NCI-H187 treated with DMSO at 0.1 percent for 48 hours (cell line): ENCODE data around the gene RASL10A.

Source experiments
- DNase-seq: peaks from one replicate; lab custom pipeline; 2025; lab: John Stamatoyannopoulos, UW

RASL10A gene

DNA sequence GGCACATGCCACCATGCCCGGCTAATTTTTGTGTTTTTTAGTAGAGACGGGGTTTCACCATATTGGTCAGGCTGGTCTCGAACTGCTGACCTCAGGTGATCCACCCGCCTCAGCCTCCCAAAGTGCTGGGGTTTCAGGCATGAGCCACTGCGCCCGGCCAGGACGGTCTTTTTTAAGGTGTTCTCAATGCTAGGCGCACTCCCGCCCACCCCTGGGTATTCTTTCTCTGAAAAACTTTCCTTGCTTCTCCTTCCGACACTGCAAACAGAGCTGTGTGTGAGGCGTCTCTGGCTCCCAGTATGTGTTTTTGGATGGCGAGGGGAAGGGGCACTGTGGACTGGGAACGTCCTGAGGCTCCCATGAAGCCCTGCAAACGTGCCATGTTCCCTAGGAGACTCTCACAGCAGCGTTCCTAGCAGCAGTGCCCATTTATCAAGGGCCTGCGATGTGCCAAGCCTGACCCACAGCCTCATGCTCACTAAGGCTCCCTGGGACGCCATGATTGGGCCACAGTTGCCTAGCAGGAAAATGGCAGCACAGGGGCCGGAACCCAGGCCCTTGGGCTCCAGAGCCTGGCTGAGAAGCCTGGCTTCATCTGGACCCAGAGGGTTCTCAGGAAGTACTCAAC, 2.4 kb upstream of the RASL10A start:
- no peak for DNase-seq

DNA sequence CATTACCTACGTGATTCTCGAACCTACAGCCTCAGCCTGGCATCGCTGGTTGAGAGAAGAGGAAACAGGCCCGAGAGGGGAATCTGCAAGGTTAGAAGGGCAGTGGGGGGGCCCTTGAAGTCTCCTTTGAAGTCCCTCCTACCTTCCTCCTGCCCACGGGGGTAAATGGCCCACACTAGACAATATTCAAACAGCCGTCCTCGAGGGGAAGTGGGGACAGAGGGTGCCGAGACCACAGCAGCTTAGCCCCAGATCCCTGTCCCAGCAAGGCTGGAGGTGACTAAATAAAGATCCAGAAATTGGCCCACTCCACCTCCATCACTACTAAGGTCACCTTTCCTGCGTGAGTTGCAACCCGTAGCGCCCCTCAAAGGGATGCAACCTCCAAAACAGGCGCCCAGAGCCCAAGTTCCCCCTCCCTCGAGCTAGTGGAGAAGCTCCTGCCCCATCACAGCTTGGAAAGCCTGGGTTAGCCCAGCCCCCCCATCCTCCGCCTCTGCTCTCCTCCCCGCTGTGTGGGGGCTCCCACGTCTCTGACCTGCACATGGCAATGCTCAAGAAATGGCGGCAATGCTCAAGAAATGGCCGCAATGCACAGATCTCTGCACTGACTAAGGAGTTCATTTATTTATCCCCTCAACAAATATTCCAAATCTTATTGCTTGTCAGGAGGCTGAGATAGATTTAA, 788 bp upstream of the RASL10A start:
- DNase-seq, result no peak

DNA sequence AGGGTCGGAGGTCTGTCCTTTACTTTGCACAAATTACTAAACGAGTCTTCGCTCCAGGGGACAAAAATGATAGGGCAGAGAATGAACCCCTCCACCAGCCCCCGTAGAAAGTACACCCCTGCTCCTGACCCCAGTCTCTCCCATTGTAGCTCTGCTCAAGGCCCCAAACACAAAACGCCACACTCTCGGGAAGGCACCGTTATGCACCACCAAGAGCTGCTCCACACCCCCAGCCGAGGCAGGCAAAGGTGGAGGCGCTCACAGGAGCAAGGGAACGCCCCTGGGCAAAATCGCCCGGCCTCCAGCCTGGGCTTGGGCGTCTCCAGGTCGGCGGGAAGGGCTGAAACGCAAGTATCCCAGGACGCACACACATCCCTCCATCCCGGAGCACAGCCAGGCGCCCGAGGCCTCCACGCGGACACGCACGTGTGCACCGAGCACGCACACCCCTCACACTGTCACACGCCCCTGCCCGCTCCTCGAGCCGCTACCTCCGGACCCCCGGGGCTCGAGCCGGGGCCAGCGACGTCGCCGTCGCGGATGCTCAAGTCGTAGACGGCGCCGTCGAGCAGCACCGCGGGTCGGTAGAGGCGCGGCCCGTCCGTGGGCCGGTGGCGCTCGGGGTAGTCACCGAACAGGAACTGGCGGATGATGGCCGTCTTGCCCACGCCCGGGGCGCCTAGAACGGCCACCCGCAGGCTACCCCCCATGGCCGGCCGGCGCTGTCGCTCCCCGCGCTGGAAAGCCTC, 786 bp downstream of the RASL10A start:
- DNase-seq, result no peak

DNA sequence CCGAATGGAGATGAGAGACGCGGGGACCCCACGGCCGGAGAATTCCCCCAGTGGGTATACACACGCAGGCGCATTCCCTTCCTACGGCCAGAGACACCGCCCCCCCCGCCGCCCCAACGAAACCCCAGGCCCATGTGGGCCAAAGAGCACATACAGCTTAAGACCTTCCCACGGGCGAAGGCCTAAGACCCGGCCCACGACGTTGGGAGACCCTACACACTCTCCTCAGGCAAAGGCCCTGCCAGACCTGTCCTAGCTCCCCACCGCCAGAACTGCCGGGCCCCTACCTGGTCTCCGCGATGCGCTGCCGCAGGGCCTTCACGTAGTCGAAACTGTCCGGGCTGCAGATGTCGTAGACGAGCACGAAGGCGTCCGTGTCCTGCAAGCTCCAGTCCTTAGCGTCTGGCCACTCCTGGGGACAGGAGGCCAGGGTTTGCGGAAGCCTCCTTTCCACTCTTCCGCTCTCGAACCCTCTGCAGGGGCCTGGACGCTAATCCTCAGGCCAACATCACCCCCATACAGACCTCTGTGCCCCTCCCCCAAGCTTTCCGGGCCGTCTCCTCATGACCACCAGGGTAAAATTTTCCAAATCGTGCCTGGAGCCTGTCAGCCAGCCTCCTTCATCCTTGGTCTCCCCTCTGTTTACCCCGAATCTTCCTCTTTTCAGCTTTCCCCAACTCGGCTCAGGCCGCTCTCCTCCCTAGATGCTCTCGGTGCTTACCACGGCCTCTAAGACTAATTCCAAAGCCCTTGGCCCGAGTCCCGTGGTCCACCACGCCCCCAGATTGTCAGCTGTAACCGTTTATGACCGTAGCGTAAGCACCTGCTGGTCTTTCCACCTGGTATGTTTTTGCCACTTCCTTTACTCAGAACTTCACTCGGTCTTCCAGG, 1.7 kb downstream of the RASL10A start:
- no peak for DNase-seq

DNA sequence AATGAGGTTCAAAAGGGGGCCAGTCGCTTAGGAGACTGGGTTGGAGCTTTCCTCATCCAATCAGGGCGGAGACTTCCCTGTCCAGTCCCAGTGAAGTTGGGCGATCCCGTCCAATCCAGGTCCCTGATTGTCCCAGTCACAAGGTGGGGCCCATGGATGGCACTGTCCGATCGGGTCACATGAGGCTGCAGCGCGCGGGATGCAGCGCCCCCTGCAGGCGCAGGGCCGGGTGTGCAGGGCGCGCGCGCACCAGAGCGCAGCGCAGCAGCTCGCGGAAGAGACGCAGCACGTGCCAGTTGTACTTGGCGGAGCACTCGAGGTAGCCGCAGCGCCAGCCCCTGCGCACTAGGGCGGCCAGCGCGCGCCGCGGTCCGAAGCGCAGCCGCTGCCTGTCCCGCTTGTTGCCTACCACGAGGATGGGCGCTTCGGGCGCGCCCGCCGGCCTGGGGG, 2.3 kb downstream of the RASL10A start:
- DNase-seq, result no peak

DNA sequence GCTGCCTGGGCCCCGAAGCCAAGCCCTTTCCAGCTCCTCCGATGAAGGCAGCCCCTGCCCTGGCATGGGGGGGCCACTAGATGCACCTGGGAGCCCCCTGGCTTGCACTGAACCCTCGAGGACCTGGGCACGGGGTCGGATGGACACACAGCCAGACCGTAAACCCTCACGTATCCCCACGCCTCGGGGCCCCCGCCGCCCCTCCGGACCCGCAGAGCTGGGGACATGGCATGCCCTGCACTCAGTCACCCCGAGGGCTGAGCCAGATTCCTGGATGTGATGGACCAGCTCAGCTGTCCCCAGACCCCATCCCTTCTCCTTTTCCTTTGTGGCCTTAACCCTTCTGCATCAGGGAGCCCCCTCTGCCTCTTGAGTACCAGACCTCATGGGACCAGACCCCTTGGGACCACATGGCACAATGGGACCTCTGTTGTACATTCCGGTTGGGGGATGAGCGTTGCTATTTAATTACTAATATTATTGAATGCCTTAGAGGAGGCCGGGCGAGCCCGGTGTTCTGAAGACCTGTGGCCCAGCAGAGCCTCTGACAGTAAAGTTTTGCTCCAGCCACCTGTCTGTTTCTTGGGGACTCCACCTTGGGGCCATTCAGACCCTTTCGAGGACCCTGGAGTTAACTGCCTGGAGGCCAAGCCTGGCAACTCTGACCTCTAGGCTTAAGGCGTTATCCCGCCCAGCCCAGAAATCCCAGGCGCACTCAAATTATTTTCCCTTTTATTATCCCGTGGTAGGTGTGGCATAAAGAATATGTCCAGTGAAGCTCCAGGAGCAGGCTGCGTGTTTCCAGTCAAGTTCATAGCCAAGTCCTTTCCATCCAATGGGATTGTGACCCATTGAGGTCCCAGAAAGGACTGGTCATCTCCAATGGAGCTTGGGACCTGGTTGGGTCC, 3.0 kb downstream of the RASL10A start:
- DNase-seq, result no peak

DNA sequence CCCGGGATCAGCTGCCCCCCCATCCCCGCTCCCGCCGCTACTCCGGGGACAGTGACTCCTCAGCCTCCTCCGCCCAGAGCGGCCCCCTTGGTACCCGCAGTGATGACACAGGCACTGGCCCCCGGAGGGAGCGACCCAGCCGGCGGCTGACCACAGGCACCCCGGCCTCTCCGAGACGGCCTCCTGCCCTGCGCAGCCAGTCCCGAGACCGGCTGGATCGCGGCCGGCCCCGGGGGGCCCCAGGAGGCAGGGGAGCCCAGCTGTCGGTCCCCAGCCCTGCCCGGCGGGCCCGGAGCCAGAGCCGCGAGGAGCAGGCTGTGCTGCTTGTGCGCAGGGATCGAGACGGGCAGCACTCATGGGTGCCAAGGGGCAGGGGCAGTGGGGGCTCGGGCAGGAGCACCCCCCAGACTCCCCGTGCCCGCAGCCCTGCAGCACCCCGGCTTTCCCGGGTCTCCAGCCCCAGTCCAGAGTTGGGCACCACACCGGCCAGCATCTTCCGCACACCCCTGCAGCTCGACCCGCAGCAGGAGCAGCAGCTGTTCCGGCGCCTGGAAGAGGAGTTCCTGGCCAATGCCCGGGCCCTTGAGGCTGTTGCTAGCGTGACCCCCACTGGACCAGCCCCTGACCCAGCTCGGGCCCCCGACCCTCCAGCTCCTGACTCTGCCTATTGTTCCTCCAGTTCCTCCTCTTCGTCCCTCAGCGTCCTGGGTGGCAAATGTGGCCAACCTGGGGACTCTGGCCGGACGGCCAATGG, 3.9 kb downstream of the RASL10A start:
- no peak for DNase-seq

DNA sequence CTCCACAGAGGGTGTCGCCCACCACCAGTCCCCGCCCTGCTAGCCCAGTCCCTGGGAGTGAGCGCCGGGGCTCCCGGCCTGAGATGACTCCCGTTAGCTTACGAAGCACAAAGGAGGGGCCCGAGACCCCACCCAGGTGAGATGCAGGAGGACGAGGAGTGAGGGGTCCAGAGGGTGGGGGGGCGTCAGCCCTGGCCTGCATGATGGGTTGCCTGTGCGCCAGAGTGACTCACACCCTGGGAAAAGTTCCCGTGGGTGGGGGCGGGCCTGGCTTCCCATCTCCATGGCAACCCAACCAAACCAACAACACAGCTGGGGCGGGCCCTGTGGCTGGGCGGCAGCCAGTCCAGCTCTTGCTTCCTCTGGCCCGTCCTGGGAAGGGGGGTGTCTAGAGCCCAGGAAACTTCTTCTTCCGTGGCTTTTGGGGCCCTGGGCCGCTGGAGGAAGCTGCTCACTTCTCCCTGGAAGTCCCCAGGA, 4.6 kb downstream of the RASL10A start:
- DNase-seq, result no peak

DNA sequence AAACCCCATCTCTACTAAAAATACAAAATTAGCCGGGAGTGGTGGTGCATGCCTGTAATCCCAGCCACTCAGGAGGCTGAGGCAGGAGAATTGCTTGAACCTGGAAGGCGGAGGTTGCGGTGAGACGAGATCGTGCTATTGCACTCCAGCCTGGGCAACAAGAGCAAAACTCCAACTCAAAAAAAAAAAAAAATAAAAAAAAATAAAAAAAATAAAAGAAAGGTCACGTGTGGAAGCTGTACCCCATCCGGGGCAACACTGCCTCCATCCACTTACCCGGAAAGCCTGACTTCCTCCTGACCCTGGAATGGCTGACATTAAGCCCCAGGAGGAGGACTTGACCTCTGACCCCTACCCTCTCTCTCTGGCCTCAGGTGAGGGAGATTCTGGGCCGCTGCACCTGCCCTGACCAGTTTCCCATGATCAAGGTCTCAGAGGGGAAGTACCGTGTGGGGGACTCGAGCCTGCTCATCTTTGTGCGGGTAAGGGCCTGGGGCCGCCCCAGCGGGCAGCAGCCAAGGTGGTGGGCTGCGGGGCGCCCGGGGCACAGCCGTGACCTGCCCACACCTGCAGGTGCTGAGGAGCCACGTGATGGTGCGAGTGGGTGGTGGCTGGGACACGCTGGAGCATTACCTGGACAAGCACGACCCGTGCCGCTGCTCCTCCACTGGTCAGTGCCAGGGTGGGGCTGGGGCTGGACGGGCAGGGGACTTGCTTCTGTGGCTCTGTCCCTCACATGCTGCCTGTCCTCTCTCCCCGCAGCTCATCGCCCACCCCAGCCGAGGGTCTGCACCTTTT, 5.2 kb downstream of the RASL10A start:
- no peak for DNase-seq

DNA sequence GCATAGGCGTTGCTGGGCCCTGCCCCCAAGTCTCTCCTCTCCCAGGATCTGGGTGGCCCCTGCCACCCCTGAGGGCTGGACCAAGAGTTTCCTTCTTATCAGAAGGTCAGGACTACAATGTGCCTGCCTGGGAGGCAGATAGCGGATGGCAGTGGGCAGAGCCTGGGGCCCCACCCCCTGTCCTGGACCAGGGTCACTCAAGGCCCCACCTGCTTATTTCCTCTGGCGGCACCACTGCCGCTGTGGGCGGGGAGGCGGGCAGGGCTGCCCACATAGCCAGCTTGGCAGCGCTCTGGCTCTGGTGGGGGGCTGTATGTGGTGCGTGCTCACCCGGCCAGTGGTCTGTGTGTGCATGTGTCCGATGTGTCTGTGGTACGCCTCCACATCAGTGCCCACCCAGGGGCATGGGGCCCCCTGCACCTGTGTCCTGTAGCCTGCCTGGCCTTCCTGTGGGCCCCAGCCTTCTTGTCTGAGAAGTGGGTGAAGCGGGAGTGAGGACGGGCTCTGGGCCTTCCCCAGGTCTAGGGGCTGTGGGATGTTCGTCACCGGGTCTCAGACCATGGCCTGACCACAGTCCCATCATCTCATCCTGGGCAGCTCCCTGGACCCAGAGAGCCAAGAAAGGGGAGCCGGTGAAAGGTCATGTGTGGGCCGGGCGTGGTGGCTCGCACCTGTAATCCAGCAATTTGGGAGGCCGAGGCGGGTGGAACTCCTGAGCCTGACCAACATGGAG, 6.0 kb downstream of the RASL10A start:
- no peak for DNase-seq

DNA sequence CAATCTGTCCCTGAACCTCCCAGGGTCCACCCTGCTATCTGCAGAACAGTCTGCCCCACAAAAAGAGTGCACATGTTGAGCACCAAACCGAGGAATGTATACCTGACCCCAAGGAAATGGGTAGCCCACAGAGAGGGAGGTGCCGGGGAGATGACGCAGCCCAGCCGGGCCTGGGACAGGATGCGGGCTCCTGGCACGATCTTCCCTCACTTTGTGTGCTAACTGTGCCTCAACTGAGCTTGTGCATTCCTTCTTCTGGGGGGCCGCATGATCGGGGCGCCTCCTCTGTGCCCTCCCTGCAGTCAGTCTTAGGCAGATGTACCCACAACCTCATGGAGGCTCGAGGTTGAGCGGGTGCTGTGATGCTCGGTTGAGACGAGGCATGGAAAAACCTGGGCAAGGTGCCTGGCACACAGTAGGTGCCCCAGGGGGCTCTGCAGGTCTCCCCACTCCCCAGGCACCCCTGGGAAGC, 6.7 kb downstream of the RASL10A start:
- DNase-seq, result no peak

DNA sequence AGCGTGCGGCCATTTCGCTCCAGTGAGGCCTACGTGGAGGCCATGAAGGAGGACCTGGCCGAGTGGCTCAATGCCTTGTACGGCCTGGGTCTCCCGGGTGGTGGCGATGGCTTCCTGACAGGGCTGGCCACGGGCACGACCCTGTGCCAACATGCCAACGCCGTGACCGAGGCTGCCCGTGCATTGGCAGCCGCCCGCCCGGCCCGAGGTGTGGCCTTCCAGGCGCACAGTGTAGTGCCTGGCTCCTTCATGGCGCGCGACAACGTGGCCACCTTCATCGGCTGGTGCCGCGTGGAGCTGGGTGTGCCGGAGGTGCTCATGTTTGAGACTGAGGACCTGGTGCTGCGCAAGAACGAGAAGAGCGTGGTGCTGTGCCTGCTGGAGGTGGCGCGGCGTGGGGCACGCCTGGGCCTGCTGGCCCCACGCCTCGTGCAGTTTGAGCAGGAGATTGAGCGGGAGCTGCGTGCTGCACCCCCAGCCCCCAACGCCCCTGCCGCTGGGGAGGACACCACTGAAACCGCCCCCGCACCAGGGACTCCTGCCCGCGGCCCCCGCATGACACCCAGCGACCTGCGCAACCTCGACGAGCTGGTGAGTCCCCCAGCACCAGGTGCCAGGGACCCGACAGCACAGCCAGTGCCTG, 7.2 kb downstream of the RASL10A start:
- DNase-seq, result no peak

DNA sequence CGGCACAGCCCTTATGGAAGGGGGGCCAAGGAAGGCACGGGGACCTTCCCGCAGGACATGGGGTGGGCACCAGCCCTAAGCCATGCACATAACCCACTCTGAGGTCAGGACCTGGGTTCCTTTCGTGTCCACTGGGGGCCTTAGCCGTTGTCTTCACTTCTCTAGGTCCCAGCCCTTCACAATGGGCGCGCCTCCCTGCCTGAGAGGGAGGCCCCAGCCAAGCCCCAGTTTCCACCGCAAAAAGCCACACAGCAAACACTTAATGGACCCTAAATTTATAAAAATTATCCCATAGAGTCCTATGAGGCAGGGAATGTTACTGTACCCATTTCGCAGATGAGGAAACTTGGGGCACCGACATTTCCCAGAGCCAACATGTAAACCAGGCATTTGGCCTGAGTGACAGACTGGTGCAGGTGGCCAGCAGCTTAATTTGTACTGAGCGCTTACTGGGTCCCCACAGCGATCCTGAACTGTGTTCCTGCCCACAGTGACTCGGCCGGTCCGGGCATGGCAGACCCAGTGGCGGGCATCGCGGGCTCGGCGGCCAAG, 7.8 kb downstream of the RASL10A start:
- DNase-seq, result no peak

DNA sequence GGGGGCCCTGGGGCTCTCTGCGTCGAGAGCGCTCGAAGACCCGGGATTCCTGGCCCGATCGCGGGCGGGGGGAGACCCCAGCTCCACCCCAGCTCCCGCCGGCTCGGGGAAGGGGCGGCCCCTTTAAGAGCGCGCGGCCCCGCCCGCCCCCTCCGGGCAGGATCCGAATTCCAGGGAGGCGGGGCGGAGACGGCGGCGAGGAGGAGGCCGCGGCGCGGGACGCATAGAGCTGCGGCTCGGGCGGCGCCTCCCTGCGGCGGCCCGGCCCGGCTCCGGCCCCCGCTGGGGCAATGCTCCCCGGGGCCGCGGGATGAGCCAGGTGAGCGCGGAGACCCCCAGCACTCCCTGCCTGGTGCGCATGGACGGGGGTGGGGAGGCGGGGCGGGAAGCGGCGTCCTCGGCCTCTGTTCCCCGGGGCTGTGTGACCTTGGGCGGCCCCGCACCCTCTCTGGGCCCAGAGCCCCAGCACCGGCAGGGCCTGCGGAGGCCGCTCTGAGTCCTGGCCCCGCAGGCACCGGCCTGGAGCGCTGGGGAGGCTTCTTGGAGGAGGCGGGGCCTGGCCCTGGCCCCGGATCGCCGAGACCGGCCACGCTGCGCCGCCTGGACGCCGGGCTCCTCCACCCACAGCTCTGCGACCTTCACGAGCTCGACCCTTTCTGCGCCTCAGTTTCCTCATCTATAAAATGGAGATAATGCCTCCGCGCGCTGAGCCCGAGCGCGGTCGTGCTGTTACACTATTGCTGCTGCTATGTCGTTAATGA, 8.5 kb downstream of the RASL10A start:
- DNase-seq, result no peak

DNA sequence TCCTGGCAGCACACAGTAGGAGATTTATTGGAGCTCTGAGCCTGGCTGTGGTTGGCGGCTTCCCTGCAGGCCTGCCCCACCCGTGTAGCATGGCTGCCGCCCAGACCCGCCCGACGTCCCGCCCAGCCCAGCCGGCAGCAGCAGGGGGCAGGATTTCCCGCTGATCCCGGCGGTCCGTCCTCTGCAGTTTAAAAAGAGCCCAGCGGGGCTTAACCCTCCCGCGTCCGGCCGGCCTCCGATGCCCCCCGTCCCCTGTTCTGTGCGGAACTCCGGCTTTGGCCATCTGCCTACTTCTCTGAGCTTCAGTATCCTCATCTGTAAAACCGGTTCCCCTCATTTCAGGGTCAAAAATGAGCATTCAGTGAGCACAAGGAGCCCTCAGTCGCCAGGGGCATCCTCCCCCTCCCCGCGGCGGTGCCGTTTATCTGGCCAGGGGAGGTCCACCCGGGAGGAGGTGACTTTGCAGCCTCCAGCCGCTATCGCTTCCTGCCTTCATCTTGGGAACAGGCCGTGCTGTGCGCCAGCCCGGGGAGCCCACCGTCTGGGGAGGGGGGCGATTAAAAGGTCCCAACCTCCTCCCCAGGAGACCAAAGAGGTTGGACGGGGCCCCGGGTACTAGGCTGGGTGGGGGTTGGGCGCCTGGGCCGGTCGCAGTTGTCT, 9.2 kb downstream of the RASL10A start, which contains the start of gene GAS2L1:
TSS of gene GAS2L1 (plus strand) at position 476 of the 660 bp plus-strand sequence. CDS start 1,456 bp downstream, outside the sequence.
- no peak for DNase-seq

DNA sequence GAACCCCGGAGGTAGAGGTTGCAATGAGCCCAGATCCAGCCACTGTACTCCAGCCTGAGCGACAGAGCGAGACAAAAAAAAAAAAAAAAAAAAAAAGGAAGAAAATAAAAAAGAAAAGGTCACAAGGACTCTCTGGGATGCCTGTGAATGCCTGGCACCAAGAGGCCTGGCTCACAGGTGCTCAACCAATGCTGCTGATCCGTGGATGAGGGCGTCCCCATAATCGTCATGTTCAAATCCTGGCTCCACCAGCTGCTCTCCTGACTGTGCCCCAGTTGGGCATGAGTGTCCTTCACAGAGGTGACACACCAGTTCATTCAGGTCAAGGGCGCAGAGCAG, 9.7 kb downstream of the RASL10A start:
- no peak for DNase-seq
